Neural crest cell (in vitro differentiated cells): ENCODE data around the gene SMPDL3B. TPM values are rescaled to one million over a fixed set of nuclear protein-coding genes. Genes with fewer than 3 reads are reported as not detected.

Experiments used
- DNase-seq: peaks from one replicate; pipeline ENCODE4 v3.0.0; 2021; ENCODE audit warnings: low read depth, mixed read lengths, low spot score
- H3K27ac Mint-ChIP-seq: one replicate; pipeline ENCODE4 v1.8.0; 2021; ENCODE audit warnings: mild to moderate bottlenecking, mixed read lengths; ENCODE audit not compliant: unreplicated experiment
- H3K27me3 Mint-ChIP-seq: 2 replicates; pipeline ENCODE4 v1.8.0; 2021; ENCODE audit warnings: low read depth, mild to moderate bottlenecking, mixed read lengths
- H3K36me3 Mint-ChIP-seq: 2 replicates; pipeline ENCODE4 v1.8.0; 2021; ENCODE audit warnings: low read depth, mild to moderate bottlenecking, mixed read lengths
- H3K4me1 Mint-ChIP-seq: 2 replicates; pipeline ENCODE4 v1.8.0; 2021; ENCODE audit warnings: mixed read lengths
- H3K4me3 Mint-ChIP-seq: one replicate; pipeline ENCODE4 v1.8.0; 2021; ENCODE audit warnings: mild to moderate bottlenecking, mixed read lengths
- H3K9me3 Mint-ChIP-seq: 2 replicates; pipeline ENCODE4 v1.8.0; 2021; ENCODE audit warnings: mixed read lengths
- long read RNA-seq: library from polyadenylated mRNA; unstranded; transcript quantifications from one replicate; pipeline ENCODE4 v2.0.0, GENCODE V29; 2020
- total RNA-seq: library from RNA; stranded (reverse); gene quantifications from 2 replicates; pipeline ENCODE4 v1.2.1, GENCODE V29; 2021
- TF ChIP-seq, protein P1 (sequence below): fragments of 200-600 bp; sonication (generic); conservative IDR thresholded peaks from 2 replicates; pipeline ENCODE4 v1.5.0; 2021; ENCODE audit warnings: antibody characterized with exemption, mild to moderate bottlenecking

The SMPDL3B gene
- total RNA-seq, result not detected in 2 replicates
- long read RNA-seq, result 0 reads

- H3K36me3 Mint-ChIP-seq, result no peaks in the 10 kb centered on the region
- H3K4me3 Mint-ChIP-seq, result no peak within 1 kb of the TSS
- H3K27ac Mint-ChIP-seq, result no peak within 1 kb of the TSS
These were observed at the start of gene SMPDL3B for GRCh38 chr1:27934818-27935549. SMPDL3B (plus strand) TSS chr1:27935000; CDS start chr1:27935184, 184 bp downstream.

DNA sequence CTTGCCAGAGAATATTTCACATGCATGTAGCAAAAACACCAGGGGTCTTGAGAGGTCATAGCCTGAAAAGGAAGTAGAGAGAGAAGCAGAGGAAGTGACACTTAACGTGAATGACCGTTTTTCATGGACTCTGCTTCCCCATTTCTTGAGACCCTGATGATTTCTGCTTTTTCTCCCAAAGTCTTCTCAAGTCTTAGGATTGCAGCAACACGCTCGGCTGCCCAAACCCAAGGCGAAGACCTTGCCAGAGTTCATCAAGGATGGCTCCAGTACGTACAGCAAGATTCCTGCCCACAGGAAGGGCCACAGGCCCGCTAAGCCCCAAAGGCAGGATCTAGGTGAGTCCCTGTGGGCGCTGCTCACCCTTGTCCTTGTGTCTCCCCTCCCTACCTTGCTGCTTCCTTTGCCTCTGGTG is 49.7 kb upstream of the SMPDL3B start:
- peaks cover 7% of the 10 kb centered on the region for H3K36me3 Mint-ChIP-seq
- no peaks in the 10 kb centered on the region for H3K4me1 Mint-ChIP-seq
- TF ChIP-seq, protein P1, sequence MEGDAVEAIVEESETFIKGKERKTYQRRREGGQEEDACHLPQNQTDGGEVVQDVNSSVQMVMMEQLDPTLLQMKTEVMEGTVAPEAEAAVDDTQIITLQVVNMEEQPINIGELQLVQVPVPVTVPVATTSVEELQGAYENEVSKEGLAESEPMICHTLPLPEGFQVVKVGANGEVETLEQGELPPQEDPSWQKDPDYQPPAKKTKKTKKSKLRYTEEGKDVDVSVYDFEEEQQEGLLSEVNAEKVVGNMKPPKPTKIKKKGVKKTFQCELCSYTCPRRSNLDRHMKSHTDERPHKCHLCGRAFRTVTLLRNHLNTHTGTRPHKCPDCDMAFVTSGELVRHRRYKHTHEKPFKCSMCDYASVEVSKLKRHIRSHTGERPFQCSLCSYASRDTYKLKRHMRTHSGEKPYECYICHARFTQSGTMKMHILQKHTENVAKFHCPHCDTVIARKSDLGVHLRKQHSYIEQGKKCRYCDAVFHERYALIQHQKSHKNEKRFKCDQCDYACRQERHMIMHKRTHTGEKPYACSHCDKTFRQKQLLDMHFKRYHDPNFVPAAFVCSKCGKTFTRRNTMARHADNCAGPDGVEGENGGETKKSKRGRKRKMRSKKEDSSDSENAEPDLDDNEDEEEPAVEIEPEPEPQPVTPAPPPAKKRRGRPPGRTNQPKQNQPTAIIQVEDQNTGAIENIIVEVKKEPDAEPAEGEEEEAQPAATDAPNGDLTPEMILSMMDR, result no peak
- H3K27me3 Mint-ChIP-seq, result no peaks in the 10 kb centered on the region
- peak overlapping the region; percentile 67 for H3K27ac Mint-ChIP-seq
- no peak for DNase-seq
- H3K9me3 Mint-ChIP-seq, result no peaks in the 10 kb centered on the region
- no peak overlapping the region for H3K4me3 Mint-ChIP-seq

More at GRCh38 chr1:27934818-27935549, at the start of gene SMPDL3B:
- H3K4me1 Mint-ChIP-seq, result peaks cover 12% of the 10 kb centered on the region
- TF ChIP-seq, protein P1, result peak; percentile 28
- no peaks in the 10 kb centered on the region for H3K9me3 Mint-ChIP-seq
- peaks cover 55% of the 10 kb centered on the region for H3K27me3 Mint-ChIP-seq
- DNase-seq, result no peak

GRCh38 chr1:27885621-27886352 is 49.0 kb upstream of the SMPDL3B start:
- Mint-ChIP-seq H3K36me3 (peaks cover 7% of the 10 kb centered on the region), H3K27me3 (no peaks in the 10 kb centered on the region), H3K4me3 (no peak overlapping the region), H3K27ac (no peak overlapping the region), H3K4me1 (no peaks in the 10 kb centered on the region), H3K9me3 (no peaks in the 10 kb centered on the region)
- no peak for DNase-seq
- TF ChIP-seq, protein P1, result no peak

DNA sequence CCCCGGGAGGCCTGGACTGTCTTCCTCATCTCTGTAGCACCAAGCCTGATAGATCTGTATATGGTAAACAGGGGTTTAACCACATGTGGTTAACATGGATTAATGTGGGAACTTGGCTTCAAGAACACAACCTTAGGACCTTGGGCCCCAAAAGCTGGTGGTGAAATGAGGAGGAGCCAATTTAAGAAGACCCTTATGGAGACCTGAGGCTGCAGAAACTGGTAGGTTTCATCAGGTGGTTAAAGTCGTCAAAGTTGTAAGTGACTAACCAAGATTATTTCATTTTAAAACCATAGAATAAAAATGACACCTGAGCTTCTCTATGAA is 48.5 kb upstream of the SMPDL3B start:
- Mint-ChIP-seq H3K4me3 (no peak overlapping the region), H3K9me3 (no peaks in the 10 kb centered on the region), H3K27ac (no peak overlapping the region), H3K27me3 (no peaks in the 10 kb centered on the region), H3K4me1 (no peaks in the 10 kb centered on the region), H3K36me3 (peaks cover 7% of the 10 kb centered on the region)
- no peak for DNase-seq
- TF ChIP-seq, protein P1, result no peak

GRCh38 chr1:27886744-27887143 is 48.1 kb upstream of the SMPDL3B start:
- H3K27ac Mint-ChIP-seq, result no peak overlapping the region
- peaks cover 9% of the 10 kb centered on the region for H3K36me3 Mint-ChIP-seq
- H3K9me3 Mint-ChIP-seq, result no peaks in the 10 kb centered on the region
- H3K27me3 Mint-ChIP-seq, result no peaks in the 10 kb centered on the region
- H3K4me1 Mint-ChIP-seq, result no peaks in the 10 kb centered on the region
- DNase-seq, result no peak
- no peak overlapping the region for H3K4me3 Mint-ChIP-seq
- TF ChIP-seq, protein P1, result no peak
